Measurements from ENCODE around the gene MYO3B.
A peak's percentile ranks its signal among the peaks of the same experiment; 100 is the strongest.
"Not testable (repeated sequence)": the region's sequence is repeated elsewhere in the genome, so short reads cannot be mapped to it uniquely, and the experiment has no call there.

Gene MYO3B

DNA sequence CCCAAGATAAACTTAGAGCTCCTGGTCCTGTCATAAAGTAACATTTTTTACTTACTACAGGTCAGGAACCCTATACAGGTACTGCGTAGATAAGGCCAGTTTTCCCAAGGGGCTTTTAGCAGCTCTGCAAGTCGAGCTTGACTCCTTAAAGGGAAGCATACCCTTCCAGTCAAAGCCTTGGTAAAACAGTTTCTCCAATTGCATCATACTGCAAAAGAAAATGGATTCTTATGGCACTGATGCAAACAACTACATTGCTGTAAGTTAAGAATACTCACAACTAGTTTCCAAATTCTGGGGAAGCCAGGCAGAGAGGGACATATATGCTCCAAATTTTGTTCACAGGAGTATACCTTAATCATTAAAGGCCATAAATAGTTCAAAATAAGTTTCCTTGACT lies 31.0 kb downstream of the MYO3B start:
- no peak for DNase-seq (ENCODE audit: low spot score)

DNA sequence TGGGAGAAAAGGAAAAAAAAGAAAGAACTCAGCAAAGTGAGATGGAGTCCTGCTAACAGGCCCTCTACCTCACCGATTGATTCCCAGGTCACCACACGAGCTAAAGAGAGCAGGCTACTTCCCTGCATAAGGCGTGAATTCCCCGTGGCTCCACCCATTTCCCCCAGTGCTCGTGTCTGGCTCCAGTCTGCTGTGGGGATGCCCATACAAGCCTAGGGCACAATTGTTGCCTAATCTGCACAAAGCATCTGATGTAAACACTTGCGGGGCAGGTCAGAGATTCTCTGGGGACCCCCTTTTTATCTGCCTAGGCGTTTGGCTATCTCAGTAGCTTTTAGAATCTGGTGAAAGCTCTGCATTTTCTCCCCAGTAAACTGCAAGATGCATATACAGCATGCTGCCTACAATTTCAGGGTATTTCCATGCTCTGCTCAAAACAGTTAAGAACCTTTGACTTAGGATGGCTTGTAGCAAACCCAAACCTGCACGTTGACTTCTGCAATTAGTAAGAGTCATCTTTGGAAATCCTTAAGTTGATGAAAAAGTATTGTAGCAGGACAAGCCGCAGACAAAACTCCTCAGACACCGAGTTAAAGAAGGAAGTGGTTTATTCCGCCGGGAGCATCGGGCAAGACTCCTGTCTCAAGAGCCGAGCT lies 34.8 kb downstream of the MYO3B start:
- no peak for DNase-seq (ENCODE audit: low spot score)

DNA sequence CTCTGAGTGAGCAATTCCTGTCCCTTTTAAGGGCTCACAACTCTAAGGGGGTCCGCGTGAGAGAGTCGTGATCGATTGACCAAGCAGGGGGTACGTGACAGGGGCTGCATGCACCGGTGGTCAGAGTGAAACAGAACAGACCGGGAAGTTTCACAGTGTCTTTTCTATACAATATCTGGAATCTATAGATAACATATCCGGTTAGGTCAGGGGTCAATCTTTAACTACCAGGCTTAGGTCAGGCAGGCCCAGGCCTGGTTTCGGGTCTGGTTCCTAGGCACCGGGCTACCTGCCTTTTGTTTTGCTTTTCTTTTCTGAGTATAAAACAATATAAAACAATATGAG lies 35.3 kb downstream of the MYO3B start:
- not testable (repeated sequence) for DNase-seq (ENCODE audit: low spot score)

DNA sequence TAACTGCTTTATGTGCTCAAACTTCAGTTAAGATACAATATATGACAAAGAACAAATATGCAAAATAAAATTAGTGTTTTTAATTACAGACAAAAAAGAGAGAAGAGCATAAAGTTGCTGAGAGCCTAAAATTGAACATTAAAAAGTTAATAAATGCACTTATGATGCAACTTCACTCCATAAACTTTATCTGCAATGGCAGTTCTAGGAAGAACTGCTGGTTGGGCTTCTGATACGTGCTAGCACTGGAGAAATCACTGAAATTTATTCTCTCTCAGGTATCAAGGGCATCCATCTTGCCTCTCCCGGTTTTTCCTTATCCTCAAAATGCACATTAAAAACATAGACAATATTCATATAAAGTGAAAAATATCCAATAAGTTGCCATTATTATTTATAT lies 35.7 kb downstream of the MYO3B start:
- DNase-seq (ENCODE audit: low spot score), result no peak

DNA sequence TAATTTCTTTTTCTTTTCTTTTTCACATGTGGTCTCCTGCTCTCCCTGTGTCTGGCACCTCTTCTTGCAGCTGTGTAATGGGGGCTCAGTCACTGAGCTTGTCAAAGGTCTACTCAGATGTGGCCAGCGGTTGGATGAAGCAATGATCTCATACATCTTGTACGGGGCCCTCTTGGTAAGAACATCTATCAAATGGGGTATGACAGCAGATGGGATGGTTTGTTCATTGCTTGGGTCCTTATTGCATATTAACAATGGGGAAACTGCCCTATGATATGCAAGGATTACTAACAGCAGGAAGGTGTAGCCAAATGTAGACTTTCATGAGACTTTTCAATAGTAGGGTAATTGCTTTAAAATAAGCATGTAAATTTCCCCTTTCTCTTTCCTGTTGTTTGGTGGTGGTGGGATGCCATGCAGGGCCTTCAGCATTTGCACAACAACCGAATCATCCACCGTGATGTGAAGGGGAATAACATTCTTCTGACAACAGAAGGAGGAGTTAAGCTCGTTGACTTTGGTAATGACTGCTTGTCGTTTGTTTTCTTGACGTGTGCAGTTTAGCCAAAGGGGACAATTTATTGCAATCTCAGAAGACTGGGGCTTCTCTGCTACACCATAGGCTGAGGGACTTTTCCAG lies 36.5 kb downstream of the MYO3B start:
- DNase-seq (ENCODE audit: low spot score), result peak; percentile 54

DNA sequence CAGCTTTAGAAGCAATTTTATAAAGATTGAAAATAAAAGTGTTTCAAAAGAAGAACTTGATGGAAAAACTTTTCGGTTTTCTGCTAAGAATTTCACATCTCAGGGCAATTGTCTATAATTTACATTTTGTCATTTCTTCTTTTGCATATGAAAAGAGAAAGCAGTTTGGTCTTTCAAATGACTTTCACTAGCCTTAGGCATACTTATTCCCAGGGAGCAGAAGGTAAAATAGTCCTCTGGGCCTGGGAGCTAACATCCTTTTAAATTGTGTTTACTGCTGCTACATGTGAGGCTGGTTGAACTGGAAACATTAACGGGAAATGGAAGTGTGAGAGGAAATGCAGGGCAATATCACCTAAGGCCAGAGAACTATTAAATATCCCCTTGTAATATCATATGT lies 37.1 kb downstream of the MYO3B start:
- DNase-seq (ENCODE audit: low spot score), result peak; percentile 21

DNA sequence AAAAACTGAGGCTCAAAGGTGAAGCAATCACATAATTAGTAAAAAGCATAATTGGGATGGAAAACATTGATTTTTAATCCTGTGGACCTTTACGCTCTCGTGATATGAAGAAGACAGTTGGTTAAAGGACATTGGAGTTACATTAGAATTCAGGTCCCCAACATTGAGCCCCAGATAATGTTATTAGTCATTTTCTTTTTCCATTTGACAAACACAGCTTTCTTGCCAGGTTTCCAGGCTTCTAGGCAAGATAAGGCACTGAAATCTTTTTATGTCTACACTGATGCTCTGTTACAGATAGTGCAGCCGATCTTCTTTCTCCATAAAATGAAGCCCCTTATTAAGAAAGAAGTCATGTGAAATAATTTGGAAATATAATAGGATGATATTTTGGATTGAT lies 38.5 kb downstream of the MYO3B start:
- no peak for DNase-seq (ENCODE audit: low spot score)

DNA sequence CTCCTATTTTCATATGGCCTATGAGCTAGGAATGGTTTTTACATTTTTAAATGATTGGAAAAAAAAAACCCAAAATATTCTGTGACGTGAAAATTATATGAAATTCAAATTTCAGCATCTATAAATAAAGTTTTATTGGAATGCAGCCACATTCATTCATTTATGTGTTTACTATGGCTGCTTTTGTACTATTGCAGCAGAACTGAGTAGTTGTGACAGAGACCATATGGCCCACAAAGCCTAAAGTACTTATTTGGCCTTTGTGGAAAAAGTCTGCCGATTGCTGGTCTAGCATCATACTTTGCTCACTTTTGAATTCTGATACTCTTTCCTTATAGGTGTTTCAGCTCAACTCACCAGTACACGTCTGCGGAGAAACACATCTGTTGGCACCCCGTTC lies 39.0 kb downstream of the MYO3B start:
- no peak for DNase-seq (ENCODE audit: low spot score)

DNA sequence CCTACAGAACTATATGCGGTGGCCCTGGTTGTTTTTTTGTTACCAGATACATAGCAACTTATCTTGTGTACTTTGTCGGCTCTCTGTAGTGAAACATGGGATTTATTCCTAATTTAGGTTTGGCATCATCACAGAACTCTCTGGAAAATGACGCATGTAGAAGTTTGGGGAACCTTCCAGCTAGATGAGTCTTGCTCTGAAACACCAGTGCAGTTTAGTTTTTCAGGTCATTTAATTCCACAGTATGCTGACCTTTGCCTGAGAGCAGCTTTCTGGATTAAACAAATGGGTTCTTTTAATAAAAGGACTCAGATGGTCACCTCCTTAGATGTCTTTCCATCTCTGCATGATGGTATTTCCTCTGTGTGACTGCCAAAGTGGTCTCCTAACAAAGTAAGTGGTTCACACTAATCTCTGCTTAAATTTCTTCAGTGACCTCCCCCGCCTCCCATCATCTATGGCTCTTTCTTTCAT lies 39.9 kb downstream of the MYO3B start:
- DNase-seq (ENCODE audit: low spot score), result no peak

DNA sequence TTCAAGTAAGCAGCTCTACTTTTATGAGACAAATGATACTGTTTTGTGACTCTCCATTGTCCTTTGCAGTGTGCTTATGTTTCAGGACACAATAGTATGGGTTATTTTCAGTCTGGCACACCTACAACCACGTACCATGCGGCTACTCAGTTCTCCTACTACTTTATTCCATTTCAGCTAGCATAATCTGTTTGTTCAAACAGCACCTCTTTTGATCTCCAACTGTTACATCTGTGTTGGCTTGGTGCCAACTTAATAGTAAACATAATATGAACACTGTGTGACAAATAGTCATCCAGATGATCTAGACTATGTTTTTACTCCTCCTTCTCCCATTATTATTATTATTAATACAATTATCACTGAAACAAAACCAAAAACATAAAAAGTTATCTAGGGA lies 40.5 kb downstream of the MYO3B start:
- DNase-seq (ENCODE audit: low spot score), result no peak

DNA sequence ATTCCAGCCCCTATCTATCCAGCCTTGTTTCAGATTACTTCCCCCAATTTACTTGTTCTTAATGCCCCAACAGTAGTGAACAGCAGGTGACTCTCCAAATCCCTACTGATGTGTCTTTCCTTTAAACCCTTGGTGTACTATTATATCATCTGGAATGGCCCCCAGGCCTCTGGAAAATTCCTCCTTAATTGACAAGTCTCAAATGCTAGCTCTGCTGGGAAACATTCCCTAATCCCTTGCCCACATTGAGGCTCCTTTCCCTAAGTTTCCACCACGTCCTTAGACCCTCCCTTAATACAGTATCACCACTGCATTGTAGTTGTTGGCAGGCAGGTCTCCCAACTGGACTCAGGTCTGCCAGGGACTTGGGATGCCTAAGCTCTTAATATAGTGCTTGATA lies 41.0 kb downstream of the MYO3B start:
- no peak for DNase-seq (ENCODE audit: low spot score)

DNA sequence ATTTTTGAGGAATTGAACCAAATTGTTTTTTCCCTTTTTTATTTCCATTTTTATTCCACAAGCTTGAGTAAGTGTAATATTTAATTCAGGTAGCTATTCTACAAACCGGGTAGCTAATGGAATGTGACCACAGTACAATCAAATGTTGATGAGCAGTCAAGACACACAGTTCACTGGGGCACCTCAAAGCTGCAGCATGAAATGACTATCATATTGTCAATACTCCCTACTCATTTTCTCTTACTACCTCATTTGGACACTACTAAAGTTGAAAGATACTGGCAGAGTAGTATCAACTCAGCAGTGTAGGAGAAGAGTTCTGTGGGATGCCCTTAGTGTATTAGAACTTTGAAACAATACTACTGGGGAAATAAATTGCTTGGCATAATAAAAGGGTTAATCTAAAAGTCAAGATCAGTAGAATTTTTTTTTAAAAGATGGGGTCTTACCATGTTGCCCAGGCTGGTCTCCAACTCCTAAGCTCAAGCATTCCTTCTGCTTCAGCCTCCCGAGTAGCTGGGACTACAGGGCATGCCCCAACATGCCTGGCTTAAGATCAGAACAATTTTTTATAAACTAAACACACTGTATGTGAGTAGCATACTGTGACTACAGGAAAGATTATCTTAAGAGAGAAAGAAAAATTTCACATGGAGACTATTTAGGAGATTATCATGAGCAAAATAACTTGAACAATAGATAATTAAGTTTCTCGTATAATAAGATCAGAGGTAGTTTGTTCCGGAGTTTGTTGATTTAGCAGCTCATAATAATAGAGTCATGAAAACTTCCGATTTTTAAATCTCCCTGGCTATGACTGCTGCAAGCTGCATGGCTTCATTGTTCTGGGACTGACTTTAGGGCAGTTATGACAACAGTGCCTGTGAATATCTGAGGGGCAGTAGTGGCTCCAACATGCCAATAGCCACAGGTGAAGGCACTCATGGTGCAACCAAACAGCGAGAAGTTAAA lies 43.7 kb downstream of the MYO3B start:
- DNase-seq (ENCODE audit: low spot score), result peak; percentile 18

DNA sequence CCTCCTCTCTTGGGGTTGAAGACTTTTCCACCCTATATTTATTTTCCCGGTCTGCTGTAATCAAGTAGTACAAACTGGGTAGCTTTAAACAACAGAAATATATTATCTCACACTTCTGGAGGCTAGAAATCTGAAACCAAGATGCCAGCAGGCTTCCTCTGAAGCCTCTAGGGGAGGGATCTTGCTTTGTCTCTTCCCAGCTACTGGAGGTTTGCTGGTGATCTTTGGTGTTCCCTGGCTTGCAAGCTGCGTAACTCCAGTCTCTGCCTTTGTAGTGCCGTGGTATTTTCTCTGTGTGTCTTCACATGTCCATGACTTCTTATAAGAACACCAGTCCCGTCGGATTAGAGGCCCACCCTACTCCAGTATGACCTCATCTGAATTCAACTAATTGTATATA lies 44.4 kb downstream of the MYO3B start:
- peak; percentile 27 for DNase-seq (ENCODE audit: low spot score)

DNA sequence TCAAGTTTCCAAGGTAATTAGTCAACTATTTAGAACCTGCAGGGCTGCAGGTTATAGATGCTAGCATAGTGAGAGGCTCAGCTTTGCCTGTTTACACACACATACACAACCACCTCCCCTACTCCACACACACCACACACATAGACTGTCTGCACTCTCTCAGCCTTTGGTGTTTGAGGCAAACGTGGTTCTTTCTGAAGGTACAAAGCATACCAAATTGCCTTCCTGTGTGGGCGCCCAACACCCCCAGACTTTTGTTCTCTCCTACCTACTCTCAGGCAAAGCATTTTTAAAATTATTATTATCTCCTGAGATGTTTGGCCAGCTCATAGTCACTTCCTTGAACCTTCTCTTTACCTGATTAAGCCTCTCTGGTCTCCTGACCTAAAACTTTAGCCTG lies 44.9 kb downstream of the MYO3B start:
- no peak for DNase-seq (ENCODE audit: low spot score)

DNA sequence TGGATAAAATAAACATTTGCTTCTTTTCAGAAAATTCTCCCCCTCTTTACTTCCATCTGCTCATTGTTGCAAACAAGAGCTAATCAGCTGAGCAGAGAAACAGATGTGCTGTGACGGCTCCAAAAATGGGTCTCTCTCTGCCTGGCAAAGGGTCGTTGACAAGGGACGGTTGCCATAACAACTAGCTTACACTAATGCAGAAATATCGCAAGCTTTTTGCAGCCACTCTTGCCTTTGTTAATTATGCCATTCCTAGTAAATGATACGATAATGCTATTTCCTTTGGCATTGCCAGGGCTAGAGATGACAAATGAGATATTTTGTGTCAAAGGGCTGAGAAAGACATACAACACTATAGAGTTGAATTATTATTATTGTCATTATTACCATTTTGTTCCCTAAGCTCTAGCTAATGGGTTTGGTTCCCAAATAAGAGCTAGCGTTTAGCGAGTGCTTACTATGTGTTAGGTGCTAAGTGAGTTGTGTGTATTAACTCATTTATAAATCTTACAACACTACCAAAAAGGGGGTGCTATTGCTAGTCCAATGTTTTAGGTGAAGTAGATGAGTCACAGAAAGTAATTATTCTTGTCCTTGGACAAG lies 46.8 kb downstream of the MYO3B start:
- no peak for DNase-seq (ENCODE audit: low spot score)

DNA sequence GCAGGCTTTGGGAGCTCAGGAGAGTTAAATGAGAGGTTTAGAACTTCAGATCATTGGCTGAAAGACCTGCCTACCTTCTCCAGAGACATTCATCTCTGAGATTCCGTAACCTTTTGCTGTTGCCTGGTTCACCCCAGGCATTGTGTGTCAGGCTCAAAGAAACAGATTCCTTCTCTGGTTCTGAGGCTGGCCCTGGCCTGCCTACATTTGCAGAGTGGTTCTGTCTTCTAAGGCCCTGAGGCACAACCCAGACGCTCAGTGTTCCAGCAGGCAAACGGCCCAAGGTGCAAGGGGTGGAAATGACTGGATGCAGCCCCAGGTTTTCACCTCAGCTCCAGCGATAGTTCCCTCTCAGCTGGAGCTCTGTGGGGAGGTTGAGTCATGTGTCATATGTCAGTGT lies 48.3 kb downstream of the MYO3B start:
- DNase-seq (ENCODE audit: low spot score), result no peak

DNA sequence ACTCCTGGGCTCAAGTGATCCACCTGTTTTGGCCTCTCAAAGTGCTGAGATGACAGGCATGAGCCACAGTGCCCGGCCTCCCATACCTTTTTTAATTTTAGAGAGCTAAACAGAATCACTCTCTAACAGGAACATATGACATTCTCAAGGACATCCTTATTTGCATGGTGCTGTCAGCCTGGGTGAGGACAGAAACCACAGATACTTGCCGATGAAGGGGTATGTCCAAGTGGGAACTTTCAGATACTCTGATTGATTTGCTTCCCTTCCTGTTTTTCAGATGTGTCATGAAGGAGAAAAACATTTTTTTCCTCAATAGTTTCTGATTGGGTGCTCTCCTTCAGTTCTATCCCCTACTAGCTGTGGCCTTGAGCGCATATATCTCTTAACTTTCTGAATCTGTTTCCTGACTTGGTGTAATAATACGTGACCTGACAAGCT lies 49.6 kb downstream of the MYO3B start:
- no peak for DNase-seq (ENCODE audit: low spot score)

DNA sequence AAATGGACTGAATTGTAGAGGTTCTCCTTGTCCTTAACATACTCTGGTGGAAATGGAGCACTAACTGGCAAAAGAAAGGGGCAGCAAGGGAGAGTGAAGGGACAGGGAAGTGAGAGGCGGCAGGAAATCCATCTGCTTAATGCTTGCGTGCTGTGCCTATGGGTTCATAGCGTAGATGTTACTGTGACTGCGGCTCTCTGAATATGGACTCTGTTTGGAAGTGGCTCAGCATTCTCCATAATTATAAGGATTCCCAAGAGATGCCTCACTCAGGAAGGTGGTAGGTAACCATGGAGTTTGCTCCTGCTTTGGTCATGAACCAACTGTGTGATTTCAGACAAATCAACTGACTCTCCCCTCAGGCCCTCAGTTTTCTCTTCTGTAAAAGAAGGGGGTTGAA lies 50.0 kb downstream of the MYO3B start:
- DNase-seq (ENCODE audit: low spot score), result no peak

DNA sequence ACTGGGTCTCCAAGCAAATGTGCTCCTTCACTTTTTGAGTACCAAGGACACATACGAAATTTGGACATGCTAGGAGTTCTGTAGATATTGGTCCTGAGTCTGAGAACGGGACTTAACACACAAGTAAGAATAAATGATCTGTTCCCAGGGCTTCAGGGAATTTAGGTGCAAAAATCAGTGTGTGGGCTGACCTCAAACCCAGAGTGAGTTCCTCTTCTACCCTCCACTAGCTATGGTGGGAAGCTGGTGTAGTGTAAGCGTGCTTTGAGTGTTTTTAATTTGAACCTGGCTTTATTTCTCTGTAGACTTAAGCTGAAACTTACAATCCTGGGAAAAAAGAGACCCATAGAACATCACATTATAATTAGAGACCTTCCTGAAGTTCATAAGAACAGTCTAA lies 50.5 kb downstream of the MYO3B start:
- DNase-seq (ENCODE audit: low spot score), result no peak

DNA sequence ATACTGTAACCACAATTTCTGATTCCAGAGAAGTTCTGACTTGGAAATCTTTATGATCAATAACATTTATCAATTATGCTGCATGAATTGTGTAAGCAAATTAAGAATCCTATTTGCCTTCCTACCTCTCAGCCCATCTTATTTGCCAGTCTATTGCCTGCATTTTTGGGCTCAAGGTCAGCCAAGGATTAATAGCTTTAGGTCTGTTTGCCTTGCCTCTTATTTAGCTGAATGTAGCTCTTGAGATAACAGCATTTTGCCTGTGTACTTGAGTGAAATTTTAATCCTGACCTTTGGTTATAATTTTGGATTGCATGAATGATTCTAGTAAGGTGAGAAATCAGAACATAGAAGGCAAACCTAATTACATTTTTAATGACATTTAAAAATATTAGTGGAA lies 51.2 kb downstream of the MYO3B start:
- no peak for DNase-seq (ENCODE audit: low spot score)

DNA sequence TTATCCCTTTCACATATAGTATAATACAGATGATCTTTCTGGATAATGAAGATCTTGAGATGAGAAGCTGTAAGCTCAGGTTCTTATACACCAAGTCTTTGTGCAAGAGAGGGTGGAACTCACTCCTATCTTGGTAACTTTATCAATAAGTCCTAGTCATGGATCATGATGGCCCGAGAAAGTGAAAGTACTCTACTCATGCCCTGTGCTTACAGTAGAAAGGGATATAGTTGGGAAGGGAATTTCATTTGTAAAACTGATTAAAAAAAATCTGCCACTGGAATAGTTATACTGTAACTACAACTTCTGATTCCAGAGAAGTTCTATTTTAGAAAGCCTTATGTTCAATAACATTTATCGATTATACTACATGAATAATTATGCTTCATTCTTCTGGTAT lies 51.8 kb downstream of the MYO3B start:
- DNase-seq (ENCODE audit: low spot score), result no peak

DNA sequence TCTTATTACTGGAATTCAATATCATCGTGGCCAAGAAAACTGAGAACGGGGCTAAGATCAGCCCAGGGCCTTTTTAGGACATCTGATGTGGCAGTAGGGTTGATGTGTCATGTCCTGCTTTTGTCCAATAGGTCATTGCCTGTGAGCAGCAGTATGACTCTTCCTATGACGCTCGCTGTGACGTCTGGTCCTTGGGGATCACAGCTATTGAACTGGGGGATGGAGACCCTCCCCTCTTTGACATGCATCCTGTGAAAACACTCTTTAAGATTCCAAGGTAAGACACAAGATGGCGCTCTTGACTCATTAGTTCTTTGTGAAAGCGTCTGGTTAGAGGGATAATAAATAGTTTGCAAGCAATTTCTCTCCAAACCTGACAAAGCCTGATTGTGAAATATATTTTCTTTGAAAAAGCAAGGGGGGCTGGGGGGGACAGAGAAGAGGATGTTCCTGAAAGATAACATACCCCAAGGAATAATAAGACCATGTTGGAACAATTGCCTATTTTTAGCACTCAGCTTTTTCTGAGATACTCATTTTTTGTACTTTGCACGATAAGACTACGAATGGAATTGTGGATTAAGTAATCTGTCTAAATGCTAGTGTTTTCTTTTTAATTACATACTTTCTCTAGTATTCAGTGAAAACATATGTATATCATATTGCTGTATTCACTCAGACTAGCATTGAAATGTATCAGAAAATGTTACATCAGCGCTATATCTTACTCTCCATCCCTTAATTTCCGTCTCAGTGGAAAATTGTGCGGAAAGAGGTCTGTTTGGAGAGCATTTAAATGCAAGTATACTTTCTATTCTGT lies 58.1 kb downstream of the MYO3B start:
- peak; percentile 78 for DNase-seq (ENCODE audit: low spot score)

Data from iPS-NIHi11 (cell line).